CD4-positive, alpha-beta T cell treated with Interleukin-2 at 100 ng/mL for 4 hours (primary cell): Measurements from ENCODE around the gene PGLYRP1.

Experiments
- DNase-seq: peaks from one replicate; pipeline ENCODE4 v3.0.0-alpha.2; 2020; ENCODE audit warnings: low spot score

PGLYRP1 gene

DNA sequence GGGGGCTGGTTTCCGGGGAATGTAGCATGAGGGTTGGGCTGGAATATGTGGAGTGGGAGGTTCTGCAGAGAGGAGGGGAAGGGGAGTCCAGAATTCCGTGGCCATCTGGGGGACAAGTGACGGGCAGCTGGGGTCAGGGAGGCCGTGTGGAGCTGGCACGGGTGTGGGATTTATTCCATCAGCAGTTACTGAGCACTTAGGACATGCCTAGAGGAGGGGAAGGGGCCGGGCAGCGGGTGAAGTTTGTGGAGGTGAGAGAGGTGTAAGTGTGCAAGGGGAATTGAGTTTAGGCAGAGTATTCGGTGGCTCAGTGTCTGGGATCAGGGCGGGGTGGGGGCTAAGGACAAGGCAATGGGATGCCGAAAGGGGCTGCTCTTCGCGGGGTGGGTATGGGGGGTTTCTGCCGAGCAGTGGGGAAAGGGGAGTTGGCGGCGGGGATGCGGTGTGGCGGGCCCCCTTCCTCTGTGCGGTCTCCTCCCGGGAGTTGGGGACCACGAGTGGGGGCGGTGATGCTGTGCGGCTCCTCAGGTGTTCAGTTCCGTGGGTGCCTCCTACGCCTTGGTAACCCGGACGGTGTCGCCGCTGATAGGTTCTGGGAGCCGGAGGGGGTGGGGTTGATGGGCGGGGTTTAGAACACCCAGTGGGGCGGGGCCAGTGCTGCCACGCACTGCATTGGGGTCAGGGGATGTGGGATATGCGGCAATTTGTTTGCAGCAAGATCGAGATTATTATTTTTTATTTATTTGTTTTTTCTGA is 22.2 kb downstream of the PGLYRP1 start:
- peak; percentile 77 for DNase-seq

GRCh38 chr19:45999653-46000121 is 23.2 kb downstream of the PGLYRP1 start:
- no peak for DNase-seq

DNA sequence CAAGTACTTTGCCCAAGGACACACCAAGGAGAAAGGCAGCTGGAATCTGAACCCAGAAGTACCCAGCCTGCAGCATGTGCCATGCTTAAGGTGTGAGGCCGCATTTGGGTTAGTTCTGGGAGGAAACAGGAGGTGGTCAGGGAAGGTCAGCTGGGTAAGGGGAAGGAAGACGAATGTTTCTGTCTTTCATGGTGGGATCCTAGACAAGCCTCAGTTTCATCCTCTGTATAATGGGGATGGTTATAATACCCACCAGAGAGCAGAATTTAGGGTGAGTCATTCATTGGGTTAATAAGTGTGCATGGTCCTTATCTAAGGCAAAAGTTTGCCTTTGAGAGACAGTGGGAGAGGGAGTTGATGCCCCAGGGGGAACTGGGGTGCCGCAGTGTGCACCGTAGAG is 24.0 kb downstream of the PGLYRP1 start:
- DNase-seq: no peak

- DNase-seq: no peak
Observed at GRCh38 chr19:45996933-45997332, 25.9 kb downstream of the PGLYRP1 start.

- no peak for DNase-seq
Observed at GRCh38 chr19:45995715-45996385, 27.0 kb downstream of the PGLYRP1 start.

DNA sequence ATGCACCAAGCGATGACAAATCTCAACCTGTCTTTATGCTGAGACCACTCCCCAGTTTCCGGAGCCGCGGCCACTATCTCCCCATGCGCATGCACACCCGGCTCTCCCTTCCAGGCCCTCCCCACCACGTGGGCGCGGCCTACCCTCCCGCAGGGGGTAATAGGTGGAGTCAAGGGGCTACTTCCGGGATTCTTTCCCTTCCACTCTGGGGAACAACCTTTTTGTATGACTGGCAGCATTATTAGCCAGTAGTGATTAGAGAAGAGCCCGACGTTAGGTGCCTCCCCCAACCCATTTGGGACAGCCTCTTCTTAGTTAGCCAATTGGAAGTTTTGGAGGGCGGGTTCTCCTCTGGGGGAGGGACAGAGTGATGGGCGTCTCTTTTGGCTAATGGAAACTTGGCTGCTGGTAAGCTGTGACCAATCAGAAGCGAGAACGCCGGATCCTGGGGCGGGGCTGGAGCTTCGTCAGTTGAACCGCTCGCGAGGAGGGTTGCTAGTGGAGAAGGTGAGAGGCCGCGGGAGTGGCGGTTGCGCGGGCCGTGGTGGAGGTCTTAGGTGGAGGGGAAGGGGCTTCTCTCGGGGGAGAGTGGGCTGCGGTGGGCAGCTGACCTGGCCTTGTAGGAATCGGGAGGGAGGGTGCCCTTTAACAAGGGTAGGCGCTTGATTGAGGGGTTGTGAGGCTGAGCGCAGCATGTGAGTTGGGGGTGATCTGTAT is 27.7 kb downstream of the PGLYRP1 start, which contains the start of gene CCDC61:
CCDC61 (plus strand) TSS at position 470 of the 717 bp plus-strand sequence. CDS start 7,552 bp downstream, outside the sequence.
- peak; percentile 100 for DNase-seq

- no peak for DNase-seq
Observed at GRCh38 chr19:45994456-45994997, 28.3 kb downstream of the PGLYRP1 start.

DNA sequence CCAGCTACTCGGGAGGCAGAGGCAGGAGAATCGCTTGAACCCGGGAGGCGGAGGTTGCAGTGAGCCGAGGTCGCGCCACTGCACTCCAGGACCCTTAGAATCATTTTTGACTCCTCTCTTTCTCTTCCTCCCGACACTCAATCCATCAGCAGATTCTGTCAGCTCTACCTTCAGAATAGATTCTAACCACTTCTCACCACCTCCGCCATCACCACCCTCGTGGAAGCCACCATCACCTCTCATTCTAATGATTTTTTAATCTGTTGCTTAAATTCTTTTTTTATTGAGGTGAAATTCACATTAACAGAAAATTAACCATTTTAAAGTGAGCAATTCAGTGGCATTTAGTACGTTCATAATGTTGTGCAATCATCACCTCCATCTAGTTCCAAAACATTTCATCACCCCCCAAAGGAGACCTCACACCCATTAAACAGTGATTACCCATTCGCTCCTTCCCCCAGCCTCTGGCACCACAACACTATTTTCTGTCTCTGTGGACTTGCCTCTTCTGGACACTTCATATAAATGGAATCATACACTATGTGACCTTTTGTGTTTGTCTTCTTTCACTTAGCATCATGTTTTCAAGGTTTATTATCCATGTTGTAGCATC is 32.6 kb downstream of the PGLYRP1 start:
- DNase-seq: no peak

GRCh38 chr19:45985321-45985720 is 37.5 kb downstream of the PGLYRP1 start:
- DNase-seq: no peak

- DNase-seq: no peak
Observed at GRCh38 chr19:45981350-45981749, 41.5 kb downstream of the PGLYRP1 start.

- no peak for DNase-seq
Observed at GRCh38 chr19:45978156-45978555, 44.7 kb downstream of the PGLYRP1 start.

DNA sequence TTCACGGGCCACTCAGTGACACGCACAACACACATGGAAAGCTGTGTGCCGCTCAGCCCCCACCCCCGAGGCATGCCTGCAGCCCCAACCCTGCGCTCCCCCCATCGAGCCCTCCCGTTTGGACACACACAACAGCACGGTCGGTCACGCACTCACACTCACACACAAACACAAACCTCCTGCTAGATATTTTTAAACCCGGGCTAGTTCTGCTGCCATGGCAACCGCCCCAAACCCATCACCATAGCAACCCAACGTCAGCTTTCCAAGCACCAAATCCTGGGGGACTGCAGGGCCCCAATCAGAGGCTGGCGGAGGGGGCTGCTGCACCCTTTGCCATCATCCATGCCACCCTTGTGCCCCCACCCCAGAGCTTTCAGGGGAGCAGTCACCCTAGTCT is 46.7 kb downstream of the PGLYRP1 start:
- no peak for DNase-seq

- no peak for DNase-seq
Observed at GRCh38 chr19:45975306-45976070, 47.4 kb downstream of the PGLYRP1 start.

DNA sequence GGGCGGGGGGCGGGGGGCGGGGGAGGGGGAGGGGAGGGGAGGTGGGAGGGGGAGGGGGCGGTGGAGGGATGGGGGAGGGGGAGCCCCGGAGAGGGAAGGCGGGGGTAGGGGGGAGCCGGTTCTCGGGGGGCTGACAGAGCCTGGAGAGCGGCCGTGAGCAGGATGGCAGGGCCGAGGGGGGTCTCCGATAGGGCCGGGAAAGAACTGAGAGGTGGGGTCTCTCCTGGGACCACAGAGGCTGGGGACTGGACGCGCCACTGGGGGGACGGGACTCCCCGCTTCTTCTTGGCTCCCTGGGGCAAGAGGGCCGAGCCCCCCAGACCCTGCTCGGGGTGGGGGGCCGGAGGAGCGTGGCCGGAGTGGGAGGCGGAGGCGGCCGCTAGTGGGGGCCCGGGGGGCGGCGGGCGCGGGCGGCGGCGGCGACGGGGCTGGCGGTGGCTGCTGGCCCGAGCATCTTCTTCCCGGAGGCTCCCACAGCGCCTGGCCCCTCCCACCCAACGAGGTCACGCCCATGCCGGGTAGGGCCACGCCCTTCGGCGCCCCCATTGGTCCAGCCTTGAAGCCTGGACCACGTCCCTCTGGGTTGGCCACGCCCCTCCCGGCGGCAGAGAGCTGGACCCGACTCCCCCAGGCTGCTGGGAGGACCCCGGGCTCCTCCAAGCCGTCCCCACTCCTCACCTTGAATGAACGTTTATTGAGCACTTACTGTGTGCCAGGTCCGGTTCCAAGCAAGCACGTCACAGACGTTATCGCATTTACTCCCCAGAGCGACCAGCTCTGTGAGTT is 49.1 kb downstream of the PGLYRP1 start, which contains the start of gene NOVA2:
NOVA2 (minus strand) TSS at position 313 of the 786 bp plus-strand sequence. CDS start 514 bp downstream, outside the sequence.
- DNase-seq: no peak

- DNase-seq: no peak
Observed at GRCh38 chr19:45972947-45973540, 49.8 kb downstream of the PGLYRP1 start.

DNA sequence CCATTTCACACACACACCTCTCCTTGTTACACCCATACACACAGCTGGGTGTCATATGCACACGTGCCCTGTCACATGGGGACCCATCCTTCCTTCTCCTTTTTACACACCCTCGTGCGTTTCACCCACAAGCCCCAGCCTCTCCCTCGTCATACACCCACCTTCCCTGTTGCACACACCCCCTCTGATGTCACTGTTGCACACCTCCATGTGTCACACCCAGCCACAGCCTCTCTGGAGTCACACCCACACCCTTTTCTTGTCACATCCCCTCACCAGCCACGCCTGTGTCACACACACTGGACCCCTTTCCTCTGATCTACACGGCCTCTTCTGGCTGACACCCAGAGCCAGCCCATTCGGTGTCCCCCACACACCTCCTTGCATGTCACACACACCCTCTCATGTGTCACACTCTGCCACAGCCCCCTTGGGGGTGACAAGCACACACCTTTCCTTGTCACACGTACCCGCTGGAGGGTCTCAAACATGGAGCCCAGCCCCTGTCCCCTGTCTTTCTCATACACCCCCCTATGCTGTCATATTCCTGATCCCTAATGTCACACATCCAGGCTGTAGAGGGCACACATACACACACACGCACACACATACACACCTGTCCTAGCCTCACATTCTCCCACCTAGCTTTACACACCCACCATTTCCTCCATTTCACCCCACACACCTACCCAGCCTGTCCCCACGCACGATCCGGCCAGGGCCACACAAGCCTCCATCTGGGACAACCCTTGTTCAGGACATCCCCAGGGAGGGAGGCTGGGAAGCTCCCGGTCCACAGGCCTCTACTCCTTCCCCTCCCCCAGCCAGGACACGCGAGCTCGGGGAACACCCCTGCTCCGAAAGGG is 50.5 kb downstream of the PGLYRP1 start:
- peak; percentile 11 for DNase-seq

- no peak for DNase-seq
Observed at GRCh38 chr19:45971260-45971902, 51.5 kb downstream of the PGLYRP1 start.

- no peak for DNase-seq
Observed at GRCh38 chr19:45969676-45970075, 53.2 kb downstream of the PGLYRP1 start.
